Small intestine (tissue), 7 donors: ENCODE data around the gene TRAF5. TPM values are rescaled to one million over a fixed set of nuclear protein-coding genes. Genes with fewer than 3 reads are reported as not detected.

Experiments used
- DNase-seq, 2 donors: peaks; one replicate each; pipeline versions ENCODE4 v3.0.0 to v3.0.0-alpha.2; 2013
- FAIRE-seq: peaks from 2 replicates; lab custom pipeline; 2012; peaks lifted over from hg19 to GRCh38; lab: Jason Lieb, UNC
- H3K27ac ChIP-seq, 3 donors: one replicate each; pipeline ENCODE4 v1.5.1; 2013; ENCODE audit warnings: low read length in 2 of 3, mild to moderate bottlenecking in 2 of 3, control low read depth in 1 of 3, inconsistent platforms in 1 of 3, low read depth in 1 of 3, moderate library complexity in 1 of 3
- H3K27me3 ChIP-seq, 3 donors: one replicate each; pipeline ENCODE4 v1.6.1; 2013; ENCODE audit warnings: low read length in 3 of 3, inconsistent platforms in 1 of 3; ENCODE audit not compliant: control insufficient read depth in 3 of 3, insufficient read depth in 3 of 3
- H3K36me3 ChIP-seq, 3 donors: one replicate each; pipeline ENCODE4 v1.6.1; 2013; ENCODE audit warnings: low read length in 3 of 3, inconsistent platforms in 1 of 3, low read depth in 1 of 3, mild to moderate bottlenecking in 1 of 3, moderate library complexity in 1 of 3; ENCODE audit not compliant: control insufficient read depth in 3 of 3, insufficient read depth in 2 of 3
- H3K4me1 ChIP-seq, 3 donors: one replicate each; pipeline ENCODE4 v1.6.1; 2013; ENCODE audit warnings: low read length in 2 of 3, inconsistent platforms in 1 of 3, low read depth in 1 of 3, mild to moderate bottlenecking in 1 of 3, moderate library complexity in 1 of 3; ENCODE audit not compliant: control insufficient read depth in 3 of 3, insufficient read depth in 2 of 3
- H3K4me3 ChIP-seq, 3 donors: one replicate each; pipeline ENCODE4 v1.5.1; 2013; ENCODE audit warnings: low read length in 3 of 3, control low read depth in 1 of 3, inconsistent platforms in 1 of 3, low read depth in 1 of 3, mild to moderate bottlenecking in 1 of 3, moderate library complexity in 1 of 3
- H3K9me3 ChIP-seq, 2 donors: one replicate each; pipeline ENCODE4 v1.6.1; 2013; ENCODE audit warnings: low read depth in 1 of 2, low read length in 1 of 2; ENCODE audit not compliant: control insufficient read depth in 2 of 2, insufficient read depth in 1 of 2
- WGBS, 3 donors: extraction: QIAGEN DNeasy Blood & Tissue Kit; methylation state at CpG; one replicate each; pipeline ENCODE4 v1.1.7; 2013; 5-methylcytosine and 5-hydroxymethylcytosine counted together
- polyA plus RNA-seq, 4 donors: library from polyadenylated mRNA; stranded (reverse) in 3 of 4; unstranded in 1 of 4; fragments of 200-250 nt in 3 of 4; fragments of 120-200 nt in 1 of 4; gene quantifications; one replicate each; pipeline versions ENCODE4 v1.2.1 to v1.2.3, GENCODE V29; 2013
- donor health status: healthy with polysubstance abuse.
- donor health status: control.
- donor health status: control.
- donor health status: Bipolar disorder and iron deficiency.
- donor health status: healthy.

TRAF5 gene
- polyA plus RNA-seq, 4 donors = 0.67 to 11.9 (median 3.7) TPM

GRCh38 chr1:211330282-211330936 is 3.8 kb downstream of the TRAF5 start:
- Histone ChIP-seq H3K4me1 (peaks cover 0 to 23% (median 19%) of the 10 kb centered on the region in 3 donors), H3K36me3 (peaks cover 0 to 3% (median 0%) of the 10 kb centered on the region in 3 donors), H3K9me3 (no peaks in the 10 kb centered on the region), H3K4me3 (no peak overlapping the region), H3K27me3 (no peaks in the 10 kb centered on the region), H3K27ac (no peak overlapping the region)
- FAIRE-seq (no peak), DNase-seq (no peak)
- 60 to 88% (median 65%) methylated on average over 8 of the region's 8 CpGs for WGBS, 3 donors

DNA sequence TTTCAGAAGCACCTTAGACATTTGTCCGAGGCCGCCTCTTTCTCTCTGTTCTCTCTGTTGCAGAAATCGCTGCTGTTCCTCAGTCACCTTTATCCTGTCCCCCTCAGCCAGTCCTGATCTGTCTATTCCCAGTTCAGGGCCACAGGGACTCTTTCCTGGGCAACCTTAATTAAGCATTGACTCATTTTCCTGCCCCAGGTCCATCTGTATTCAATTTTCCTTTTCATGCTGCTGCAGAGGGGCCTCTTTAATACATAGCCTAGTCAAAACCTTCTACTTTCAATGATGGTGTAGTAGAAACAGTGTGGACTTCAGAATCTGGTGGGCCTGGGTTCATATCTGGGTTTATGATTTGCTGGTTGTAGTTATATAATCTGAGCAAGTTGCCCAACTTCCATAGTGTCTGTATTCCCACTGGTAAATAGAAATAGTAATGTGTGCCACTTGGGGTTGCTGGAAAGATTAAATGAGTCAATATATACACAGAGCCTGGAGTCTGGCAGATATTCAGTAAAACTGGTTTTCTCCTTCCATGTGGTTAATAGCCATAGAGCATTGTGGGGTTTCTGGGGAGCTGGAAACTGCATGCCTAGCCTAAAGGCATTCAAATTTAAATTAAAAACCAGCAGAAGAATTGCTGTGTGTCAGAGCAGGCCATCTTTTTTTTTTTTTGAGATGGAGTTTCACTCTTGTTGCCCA is 4.5 kb downstream of the TRAF5 start:
- no peak for FAIRE-seq
- Histone ChIP-seq H3K9me3 (no peaks in the 10 kb centered on the region), H3K27ac (no peak overlapping the region), H3K27me3 (no peaks in the 10 kb centered on the region), H3K4me3 (no peak overlapping the region), H3K36me3 (peaks cover 0 to 3% (median 0%) of the 10 kb centered on the region in 3 donors), H3K4me1 (peaks cover 0 to 27% (median 25%) of the 10 kb centered on the region in 3 donors)
- DNase-seq = no peak
- WGBS, 3 donors = 92 to 98% (median 94%) methylated on average over 3 of the region's 3 CpGs

DNA sequence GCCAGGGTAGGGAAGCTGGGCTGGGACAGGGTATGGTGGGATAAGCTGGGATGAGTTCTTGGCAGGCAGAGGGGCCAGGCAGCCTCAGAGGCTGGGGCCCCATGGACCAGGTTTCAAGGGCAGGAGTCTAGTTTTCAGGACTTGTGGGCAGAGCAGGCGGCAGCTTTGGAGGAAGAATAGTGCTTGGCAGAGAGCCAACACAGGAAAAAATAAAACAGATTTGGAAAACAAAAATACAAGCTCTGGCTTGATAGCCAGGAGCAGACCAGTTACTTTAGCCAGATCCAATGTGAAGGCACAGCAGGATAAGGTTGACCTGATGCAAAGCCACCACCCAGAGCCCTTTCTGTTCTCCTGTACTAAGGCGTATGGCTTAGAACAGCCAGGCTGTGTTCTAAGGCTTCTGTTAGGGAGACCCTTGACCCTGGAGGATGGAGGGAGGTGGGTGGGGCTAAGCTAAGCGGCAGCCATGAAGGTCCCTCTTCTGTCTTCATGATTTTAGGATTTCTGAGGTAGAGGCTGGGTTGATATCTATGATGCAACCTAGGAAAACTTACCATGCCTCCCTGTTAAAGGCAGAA is 5.5 kb downstream of the TRAF5 start:
- H3K27me3 ChIP-seq = no peaks in the 10 kb centered on the region
- H3K27ac ChIP-seq = peak overlapping the region in 1 of 3 donors; percentile 18
- H3K36me3 ChIP-seq = peaks cover 0 to 3% (median 0%) of the 10 kb centered on the region in 3 donors
- no peaks in the 10 kb centered on the region for H3K9me3 ChIP-seq
- no peak overlapping the region for H3K4me3 ChIP-seq
- H3K4me1 ChIP-seq = peaks cover 0 to 29% (median 25%) of the 10 kb centered on the region in 3 donors
- DNase-seq (no peak), FAIRE-seq (no peak)
- WGBS, 3 donors = 31 to 58% (median 34%) methylated on average over 3 of the region's 3 CpGs

DNA sequence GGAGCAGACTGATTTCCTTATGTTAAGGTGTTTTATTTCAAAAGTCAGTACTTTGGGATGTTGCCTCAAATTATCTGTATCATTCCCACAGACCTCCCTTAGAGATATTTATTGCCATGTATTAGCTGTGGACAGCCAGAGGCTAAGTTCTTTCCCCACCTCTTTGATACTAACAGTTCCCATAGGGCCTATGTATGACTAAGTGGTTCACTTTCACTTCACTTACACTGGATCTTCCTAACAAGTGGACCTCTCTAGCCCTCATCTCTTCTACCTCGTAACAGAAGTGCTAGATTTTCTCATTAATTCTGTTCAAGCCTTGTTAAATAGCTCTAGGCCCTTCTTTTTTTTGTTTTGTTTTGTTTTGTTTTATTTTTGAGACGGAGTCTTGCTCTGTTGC is 6.2 kb downstream of the TRAF5 start:
- FAIRE-seq (no peak), DNase-seq (no peak)
- H3K36me3 ChIP-seq = peaks cover 0 to 3% (median 0%) of the 10 kb centered on the region in 3 donors
- no peaks in the 10 kb centered on the region for H3K27me3 ChIP-seq
- no peak overlapping the region for H3K4me3 ChIP-seq
- H3K4me1 ChIP-seq = peaks cover 0 to 28% (median 24%) of the 10 kb centered on the region in 3 donors
- H3K9me3 ChIP-seq = no peaks in the 10 kb centered on the region
- WGBS, 3 donors = 82 to 95% (median 87%) methylated on average over 2 of the region's 2 CpGs
- no peak overlapping the region for H3K27ac ChIP-seq

DNA sequence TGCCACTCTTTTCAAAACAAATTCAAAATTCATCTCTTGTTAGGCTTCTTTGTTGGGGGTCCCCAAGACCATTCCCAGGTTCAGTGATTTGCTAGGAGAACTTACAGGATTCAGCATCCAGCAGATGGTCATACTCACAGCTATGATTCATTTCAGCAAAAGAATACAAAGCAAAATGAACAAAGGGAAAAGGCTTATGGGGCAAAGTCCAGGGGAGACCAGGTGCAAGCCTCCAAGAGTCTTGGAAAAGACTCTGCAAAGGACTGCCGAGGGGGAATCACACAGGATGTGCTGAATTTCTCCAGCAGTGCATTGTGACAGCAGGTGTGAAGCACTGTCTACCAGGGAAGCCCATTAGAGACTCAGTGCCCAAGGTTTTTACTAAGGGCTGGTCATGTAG is 7.3 kb downstream of the TRAF5 start:
- DNase-seq (peak; percentile 44 to 59), FAIRE-seq (no peak)
- peak overlapping the region in 1 of 3 donors; percentile 47 for H3K27ac ChIP-seq
- H3K27me3 ChIP-seq = no peaks in the 10 kb centered on the region
- WGBS, 3 donors = 18 to 46% (median 32%) methylated on average over 1 of the region's 1 CpG
- H3K36me3 ChIP-seq = peaks cover 0 to 5% (median 0%) of the 10 kb centered on the region in 3 donors
- H3K4me1 ChIP-seq = peaks cover 0 to 28% (median 24%) of the 10 kb centered on the region in 3 donors
- no peak overlapping the region for H3K4me3 ChIP-seq
- H3K9me3 ChIP-seq = no peaks in the 10 kb centered on the region

DNA sequence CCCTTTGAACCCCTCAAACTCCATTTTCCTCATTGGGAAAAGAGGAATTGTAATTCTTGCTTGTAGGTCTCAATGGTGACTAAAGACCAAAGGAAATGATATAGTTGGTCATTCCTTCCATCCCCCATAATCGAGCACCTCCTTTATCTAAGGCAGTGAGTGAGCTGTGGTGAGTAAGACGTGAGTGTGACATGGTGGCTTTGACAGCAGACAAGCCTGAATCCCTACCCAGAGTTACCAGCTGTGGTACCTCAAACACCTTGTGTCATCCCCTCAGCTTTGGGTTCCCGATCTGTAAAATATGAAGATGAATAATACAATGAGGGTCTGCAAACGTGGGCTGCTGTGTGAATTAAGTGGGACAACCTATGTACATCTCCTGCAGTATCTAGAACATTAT is 8.4 kb downstream of the TRAF5 start:
- H3K36me3 ChIP-seq = peaks cover 0 to 2% (median 0%) of the 10 kb centered on the region in 3 donors

DNA sequence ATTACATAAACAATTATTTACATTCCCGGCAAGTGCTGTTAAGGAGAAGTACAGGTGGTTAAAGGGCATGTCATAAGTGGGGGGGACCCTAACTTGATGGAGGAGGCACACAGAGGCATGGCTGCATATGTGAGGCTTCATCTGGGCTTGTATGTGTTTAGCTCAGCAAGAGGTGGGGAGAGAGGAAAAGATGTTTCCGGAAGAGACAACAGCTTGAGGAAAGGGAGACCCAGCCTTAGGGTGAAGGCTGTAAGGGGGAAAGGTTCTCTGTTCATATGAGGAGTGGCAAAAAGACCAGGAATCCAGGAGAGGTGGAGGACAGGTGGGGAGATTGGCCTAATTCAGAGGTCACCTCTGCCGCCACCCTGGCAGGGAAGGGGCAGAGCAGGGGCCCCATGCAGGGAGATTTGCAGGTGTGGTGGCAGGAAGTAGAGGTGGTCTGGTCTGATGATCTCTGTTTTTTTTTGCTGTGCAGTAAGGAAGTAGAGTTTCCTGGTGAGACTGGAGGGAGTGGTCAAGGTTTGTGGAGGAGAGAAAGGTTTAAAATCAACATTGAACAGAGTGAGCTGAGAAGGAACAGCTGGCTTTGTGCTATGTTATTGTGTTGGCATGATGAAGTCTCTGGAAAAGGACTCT is 9.0 kb downstream of the TRAF5 start:
- no peak for FAIRE-seq
- Histone ChIP-seq H3K27ac (peak overlapping the region; percentile 3 to 81 (median 49)), H3K4me1 (peaks cover 2 to 25% (median 24%) of the 10 kb centered on the region in 3 donors), H3K9me3 (no peaks in the 10 kb centered on the region), H3K27me3 (no peaks in the 10 kb centered on the region), H3K36me3 (peaks cover 0 to 2% (median 0%) of the 10 kb centered on the region in 3 donors), H3K4me3 (no peak overlapping the region)
- peak; percentile 48 to 56 for DNase-seq
- 16 to 39% (median 17%) methylated on average over 3 of the region's 3 CpGs for WGBS, 3 donors

More for the DNA sequence above, 8.4 kb downstream of the TRAF5 start:
- FAIRE-seq = no peak
- Histone ChIP-seq H3K4me1 (peaks cover 2 to 25% (median 24%) of the 10 kb centered on the region in 3 donors), H3K9me3 (no peaks in the 10 kb centered on the region), H3K27me3 (no peaks in the 10 kb centered on the region), H3K4me3 (no peak overlapping the region), H3K27ac (peak overlapping the region in 2 of 3 donors; percentile 36 to 81)
- DNase-seq = no peak
- 50 to 70% (median 54%) methylated on average over 4 of the region's 4 CpGs for WGBS, 3 donors

DNA sequence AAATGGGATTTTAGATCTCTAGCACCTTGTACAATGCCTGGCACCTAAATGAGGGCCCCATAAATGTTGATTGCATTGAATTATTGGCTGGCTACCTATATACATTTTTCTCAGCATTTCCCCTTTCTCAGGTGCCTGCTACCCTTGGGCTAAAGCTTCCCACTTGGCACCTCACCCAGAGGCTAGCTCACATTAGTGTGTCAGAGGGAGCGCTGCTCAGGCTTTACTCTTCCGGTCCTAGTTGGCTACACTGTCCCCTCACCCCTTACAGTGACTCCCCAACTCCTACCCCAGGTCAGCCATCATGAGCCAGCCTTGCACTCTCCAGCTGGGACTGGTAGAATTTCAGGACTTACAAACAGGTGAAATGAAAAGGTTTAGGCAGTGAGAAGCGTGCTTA is 9.5 kb downstream of the TRAF5 start:
- Histone ChIP-seq H3K4me1 (peaks cover 5 to 24% (median 20%) of the 10 kb centered on the region in 3 donors), H3K36me3 (peaks cover 0 to 2% (median 0%) of the 10 kb centered on the region in 3 donors), H3K9me3 (no peaks in the 10 kb centered on the region), H3K27me3 (no peaks in the 10 kb centered on the region), H3K27ac (peak overlapping the region; percentile 2 to 81 (median 49)), H3K4me3 (no peak overlapping the region)
- no peak for FAIRE-seq
- DNase-seq = no peak
- WGBS, 3 donors = 22 to 56% (median 51%) methylated on average over 3 of the region's 3 CpGs
